NOMO-1 treated with DMSO at 0.1 percent for 48 hours (cell line): ENCODE measurements around the gene IQCE.
"Not testable (repeated sequence)": the region's sequence is repeated elsewhere in the genome, so short reads cannot be mapped to it uniquely, and the experiment has no call there.

Experiments
- DNase-seq: peaks from one replicate; lab custom pipeline; 2025; ENCODE audit not compliant: unreplicated experiment; lab: John Stamatoyannopoulos, UW

The IQCE gene

GRCh38 chr7:2521341-2521745 lies 37.4 kb upstream of the IQCE start:
- no peak for DNase-seq

- DNase-seq = no peak
These were observed 36.7 kb upstream of the IQCE start for GRCh38 chr7:2521952-2522591.

- DNase-seq = no peak
These were observed 35.9 kb upstream of the IQCE start for GRCh38 chr7:2522780-2523433.

DNA sequence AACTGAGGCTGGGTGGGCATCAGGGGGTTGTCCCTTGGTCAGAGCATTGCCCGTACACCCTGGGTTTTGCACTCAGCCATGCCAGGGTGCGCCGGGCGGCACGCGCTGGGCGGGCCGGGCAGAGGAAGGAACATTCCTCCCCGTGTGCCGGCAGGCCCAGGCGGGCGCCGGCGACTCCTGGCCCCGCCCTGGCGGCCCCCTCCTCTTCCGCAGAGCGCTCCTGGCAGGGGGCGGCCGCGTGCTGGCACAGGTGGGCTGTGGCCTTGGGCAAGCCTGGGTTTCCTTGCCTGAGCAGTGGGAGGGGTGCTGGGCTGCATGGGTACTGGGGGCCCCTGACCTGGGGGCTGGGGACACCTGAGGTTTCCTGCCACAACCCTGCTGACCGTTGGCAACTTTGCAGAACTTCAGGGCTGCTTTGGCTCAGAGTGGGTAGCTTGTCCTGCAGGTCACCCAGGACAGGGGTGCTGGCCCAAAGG lies 35.3 kb upstream of the IQCE start:
- DNase-seq = no peak

DNA sequence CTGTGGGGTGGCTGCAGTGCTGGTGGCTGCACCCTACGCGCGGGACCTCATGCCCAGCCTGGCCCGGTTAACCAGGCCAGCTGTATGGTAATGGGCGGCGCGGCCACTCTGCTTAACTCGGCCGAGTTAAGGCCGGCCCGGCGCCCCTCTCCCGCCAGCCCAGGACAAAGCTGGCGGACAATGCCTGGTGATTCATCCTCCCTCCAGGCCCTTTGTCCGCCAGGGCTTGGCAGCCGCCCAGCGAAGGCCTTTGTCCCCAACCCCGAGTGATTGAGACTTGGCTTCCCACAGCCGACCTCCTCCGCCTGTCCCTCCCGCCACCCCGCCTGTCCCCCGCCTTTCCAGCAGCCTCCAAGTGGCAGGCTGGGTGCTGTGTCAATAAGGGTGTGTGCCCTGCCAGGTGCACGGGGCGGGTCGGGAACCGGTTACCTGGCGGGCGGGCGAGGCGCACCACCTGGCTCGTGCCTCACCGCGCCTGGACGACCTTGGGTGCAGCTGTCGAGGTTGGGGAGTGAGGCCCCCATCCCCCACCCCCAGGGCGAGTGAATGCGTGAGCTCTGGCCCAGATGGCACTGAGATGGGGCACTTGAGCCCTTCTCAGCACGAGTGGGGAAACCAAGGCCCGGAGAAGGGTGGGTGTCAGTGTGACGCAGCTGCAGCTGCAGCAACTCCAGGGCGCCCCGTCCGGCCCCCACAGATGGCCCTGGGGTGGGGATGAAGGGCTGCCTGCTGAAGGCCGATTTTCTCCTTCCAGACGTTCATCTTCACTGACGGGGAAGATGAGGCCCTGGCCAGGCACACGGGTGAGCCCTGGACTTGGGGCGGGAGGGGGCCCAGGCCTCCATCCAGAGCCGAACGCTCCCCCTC lies 34.6 kb upstream of the IQCE start:
- no peak for DNase-seq

DNA sequence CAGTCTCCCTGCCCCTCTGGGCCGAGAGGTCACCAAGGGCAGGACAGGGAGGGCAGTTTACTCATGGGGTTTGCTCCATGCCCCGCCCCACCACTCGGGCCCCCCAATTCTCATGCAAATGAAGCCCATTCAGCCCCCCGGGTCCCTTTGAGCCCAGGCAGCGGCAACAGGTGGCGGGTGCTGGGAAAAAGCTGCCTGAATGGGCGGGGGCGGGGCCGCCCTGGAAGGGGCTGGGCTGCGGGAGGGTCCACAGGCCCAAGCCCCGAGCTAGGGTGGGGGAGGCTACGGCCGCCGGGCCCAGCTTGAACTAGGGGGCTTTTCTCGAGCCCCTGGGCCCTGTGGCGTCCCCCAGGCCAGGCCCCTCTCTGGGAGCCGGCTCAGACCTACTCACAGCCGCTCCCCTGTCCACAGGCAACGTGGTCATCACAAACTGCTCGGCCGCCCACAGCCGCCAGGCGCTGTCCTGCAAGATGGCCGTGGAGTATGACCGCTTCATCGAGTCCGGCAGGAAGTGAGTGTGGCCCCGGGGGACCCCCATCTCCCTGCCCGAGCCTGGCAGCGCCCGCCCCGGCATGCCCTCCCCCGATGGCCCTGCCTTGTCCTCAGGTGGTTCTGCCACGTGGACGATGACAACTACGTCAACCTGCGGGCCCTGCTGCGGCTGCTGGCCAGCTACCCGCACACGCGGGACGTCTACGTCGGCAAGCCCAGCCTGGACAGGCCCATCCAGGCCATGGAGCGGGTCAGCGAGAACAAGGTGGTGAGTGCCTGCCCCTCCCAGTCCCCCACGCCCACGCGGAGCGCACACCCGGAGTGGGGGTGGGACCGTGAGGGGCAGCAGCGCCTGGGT lies 33.7 kb upstream of the IQCE start:
- DNase-seq = no peak

DNA sequence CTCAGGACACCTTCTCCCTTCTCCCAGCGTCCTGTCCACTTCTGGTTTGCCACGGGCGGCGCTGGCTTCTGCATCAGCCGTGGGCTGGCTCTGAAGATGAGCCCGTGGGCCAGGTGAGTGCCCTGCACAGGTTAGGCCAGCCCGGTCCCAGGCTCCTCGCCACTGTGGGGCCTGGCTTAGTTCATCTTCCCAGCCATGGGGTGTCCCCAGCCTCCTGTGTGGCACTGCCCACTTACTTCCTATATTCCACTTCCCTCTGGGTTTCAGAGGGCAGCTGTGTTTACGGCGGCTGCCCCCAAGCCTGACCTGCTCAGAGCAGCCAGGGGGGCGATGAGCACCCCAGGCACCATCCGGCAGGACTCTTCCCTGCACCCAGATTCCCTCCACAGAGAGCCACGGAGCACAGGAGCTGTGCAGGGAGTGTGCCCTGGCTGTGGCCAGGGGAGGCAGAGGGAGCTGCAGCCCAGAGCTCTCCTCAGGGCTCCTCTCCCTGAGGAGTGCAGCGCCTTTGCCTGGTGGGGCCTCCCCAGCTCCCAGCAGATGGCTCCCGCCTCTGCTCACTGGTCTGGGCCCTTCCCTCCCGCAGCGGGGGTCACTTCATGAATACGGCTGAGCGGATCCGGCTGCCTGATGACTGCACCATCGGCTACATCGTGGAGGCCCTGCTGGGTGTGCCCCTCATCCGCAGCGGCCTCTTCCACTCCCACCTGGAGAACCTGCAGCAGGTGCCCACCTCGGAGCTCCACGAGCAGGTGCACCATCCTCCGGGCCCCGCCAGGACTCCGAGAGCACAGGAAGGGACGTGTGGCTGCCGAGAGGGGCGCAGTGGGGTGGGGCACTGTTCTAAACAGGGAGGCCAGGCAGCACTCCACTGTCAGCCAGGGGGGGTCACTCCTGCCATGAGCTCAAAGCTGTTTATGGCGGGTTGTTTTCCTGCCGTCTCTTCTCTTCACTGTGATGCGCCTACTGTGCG lies 32.8 kb upstream of the IQCE start:
- DNase-seq = peak; percentile 8

DNA sequence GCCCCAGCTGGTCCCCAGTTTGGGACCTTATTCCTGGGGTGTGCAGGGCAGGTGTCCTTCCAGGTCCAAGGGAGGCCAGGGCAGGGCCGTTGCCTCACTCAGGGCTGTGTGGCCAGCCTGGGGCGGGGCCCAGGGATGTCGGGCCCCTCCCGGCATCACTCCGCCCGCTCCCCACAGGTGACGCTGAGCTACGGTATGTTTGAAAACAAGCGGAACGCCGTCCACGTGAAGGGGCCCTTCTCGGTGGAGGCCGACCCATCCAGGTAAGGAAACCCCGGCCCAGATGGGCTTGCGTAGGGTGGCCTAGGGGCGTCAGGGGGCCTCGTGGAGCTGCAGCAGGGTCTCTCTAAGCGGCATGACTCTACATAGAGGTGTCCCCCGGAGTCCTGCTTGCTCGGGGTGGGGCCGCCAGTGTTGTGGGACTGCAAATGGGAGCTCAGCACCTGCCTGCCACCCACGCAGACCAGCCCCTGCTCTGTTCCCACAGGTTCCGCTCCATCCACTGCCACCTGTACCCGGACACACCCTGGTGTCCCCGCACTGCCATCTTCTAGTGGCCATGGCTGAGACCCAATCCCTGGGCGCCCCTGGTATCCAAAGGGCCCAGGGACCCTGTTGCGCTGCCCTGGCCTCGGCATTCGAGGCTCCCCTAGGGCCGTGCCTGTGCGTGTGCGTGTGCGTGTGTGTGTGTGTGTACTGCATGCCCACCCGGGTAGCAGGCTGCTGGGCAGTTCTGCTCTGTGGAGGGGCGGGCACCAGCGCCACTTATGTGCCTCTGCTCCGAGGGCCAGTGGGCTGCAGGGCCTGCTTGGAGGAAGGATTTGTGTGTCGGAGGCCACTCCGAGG lies 31.9 kb upstream of the IQCE start:
- no peak for DNase-seq

DNA sequence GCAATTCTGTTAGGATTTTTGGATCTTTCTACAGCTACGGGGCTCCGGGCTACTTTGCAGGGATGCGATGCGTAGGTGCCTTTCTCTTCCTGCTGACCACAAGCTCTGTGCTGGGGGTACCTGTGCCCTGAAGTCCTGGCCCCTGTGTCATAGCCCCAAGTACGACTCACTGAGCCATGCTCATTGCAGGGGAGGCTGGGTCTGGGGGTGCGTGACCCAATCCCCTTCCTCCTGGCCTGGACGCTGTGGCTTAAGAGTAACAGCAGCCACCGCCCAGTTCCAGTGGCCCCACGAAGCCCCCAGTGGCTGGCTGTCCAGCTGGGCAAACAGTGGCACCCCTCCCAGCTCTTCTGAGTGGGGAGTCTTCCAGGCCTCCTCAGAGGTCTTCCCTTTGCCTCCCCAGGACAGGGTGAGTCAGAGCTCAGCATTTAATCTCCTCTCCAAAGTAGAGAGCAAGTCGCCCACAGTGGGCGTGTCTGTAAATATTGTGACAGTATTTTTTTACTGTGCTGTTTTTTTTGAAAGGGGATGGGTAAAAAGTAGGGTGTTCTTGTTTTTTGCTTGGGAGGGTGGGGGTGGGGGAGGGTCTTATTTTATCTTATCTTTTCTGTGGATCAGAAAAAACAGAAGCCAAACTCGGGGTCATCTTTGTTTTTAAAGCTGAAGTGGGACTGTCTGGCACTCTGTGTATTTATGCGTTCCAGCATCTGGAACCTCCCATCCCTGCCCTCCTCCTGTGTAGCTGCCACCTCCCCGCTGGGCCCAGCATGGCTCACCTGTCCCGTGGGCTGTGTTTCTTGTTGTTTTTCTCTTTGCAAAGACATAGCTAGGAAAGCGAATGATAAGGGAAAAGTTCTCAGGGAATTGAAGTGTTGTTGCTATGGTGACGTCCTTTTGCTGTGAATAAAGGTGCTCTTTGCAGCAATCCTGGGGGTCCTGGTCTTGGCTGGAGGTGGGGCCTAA lies 31.0 kb upstream of the IQCE start:
- DNase-seq = peak; percentile 40

DNA sequence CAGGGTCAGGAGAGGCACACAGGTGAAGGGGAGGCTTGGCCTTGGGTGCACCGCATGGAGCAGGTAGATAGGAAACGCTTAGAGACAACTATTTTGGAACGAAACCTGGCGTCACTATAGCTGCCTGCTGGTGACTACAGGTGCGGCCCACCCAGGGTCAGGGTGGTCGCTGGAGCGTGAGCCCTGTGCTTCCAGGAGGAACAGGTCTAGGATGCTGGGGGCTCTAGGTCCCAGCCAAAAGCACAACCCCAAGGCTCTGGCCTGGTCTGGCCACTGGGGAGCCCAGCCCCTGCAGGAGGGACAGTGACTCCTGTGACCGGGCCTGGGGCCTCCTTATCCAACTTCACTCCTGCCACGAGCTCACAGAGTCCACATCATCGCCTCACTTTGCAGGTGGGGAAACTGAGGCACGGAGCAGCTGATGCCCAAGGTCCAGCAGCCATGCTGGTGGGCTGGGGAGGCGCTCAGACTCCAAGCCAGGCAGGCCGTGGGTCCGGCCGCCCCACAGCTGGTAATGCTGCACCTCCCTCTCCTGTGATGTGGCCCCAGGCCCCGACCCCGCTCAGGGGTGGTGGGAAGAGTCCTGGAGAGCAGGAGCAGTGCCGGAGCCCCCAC lies 30.2 kb upstream of the IQCE start:
- DNase-seq = no peak

DNA sequence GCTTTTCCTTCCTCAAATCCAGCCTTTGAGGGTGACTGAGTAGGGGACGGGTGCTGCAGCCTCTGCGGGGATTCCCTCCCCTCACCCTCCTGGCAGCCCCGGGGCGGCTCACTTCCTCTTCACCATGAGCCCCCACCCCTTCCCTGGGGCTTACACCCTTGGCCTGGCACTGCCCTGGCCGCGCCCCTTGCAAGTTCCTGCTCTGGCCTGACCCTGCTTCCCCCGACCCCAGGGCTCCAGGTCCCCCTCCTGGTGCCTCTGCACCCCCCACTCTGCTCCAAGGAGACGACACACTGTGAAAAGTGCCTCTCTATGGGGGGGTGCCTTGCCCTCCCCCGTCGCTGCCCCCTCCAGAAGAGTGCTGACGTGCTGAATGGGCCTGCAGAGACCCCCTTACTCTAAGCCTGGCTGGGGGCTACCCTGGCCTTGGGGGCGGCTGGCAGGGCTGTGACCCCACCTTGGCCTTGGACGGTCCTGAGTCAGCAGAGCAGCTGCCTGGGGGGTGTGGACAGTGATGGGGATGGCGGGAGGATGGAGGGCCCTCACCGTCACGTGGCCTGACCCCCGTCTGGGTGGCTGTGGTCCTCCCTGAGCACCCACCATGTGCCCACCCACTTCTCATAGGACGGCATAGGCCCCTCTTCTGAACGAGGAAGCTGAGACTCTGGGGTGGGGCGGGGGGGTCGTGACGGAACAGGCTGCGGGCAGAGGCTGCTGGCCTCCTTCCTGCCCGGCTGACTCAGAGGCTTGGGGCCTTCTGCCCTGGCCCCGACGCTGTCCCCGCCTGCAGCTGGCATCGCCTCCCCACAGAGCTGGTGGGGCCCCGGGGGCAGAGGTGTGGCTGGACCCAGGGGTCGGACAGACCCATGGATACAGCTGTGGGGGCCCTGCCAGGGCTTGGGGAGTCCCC lies 29.4 kb upstream of the IQCE start:
- DNase-seq = peak; percentile 94

DNA sequence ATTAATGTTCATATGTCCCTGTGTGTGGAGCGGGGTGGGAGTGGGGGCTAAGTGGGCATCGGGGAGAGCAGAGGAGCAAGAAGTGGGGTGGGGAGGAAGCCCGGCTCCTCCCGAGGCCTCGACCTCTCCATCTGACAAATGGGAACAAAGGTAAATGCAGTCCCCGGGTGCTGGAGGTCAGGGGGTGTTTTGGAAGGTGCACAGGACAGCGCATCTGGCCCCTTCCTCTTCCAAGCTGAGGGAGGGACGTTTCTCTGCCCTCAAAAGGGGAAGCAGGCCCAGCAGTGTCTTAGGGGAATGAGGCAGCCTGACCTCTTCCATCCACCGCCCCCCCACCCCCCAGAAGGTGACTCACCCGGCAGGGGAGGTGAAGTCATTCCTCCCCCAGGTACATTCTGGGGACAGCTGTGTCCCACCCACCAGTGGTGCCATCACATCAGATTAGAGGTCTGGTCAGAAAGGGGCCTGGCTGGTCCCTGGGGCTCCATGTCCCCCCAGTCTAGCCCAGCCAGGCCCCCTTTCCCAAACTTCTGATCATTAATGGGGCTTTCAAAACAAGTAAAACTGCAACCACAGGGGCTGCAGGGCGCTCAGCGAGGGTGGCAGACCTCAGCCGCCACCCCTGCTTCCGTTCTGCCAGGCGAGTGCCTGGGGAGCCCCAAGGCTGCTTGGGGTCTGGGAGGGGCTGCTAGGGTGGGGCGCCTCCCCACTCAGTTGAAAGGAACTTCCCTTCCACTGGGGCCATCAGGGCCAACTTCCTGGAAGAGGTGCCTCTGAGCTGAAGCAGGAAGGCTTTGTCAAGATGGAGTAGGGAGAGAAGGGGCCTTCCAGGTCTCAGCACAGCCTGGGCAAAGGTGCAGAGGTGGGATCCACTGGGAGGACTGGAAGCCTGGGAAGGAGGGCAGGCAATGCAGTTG lies 28.4 kb upstream of the IQCE start:
- DNase-seq = peak; percentile 87

DNA sequence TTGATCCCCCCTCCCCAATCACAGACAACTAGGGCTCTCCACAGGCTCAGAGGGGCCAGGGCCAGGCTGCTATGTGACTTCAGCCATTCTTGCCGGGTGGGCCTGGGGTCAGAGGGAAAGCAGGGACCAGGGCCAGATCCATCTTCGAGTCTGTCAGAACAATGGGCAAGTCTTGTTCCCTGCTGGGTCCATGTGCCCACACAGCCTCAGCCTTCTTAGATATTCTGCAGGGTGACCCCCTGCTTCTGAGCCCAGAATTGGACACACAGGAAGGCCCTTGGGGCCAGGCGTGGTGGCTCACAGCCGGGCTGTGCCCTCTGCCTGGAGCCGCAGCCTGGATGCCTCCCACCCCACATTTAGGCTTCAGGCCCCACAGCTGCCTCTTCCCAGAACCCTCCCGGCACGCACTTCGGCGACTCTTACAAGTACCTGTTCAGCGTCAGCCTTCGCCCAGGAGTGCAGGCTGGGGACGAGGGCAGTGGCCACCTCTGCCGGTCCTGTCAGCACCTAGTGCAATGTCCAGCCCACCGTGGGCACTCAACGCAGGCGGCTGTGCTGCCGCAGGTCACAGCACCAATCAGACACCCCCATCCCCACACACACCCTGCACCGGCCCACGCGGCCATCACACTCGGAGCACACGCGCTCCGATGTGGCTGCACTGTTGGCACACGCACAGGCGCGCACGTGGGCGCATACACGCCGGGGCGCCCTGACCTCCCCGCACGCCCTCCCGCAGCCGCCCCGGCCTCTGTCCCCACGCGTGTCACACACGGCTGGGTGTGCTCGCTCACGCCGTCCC lies 27.6 kb upstream of the IQCE start:
- DNase-seq = not testable (repeated sequence)

GRCh38 chr7:2531796-2532110 lies 27.0 kb upstream of the IQCE start:
- not testable (repeated sequence) for DNase-seq
